ENCODE data around the gene LURAP1L. TPM values are rescaled to one million over a fixed set of nuclear protein-coding genes. Genes with fewer than 3 reads are reported as not detected.

The LURAP1L gene, protein sequence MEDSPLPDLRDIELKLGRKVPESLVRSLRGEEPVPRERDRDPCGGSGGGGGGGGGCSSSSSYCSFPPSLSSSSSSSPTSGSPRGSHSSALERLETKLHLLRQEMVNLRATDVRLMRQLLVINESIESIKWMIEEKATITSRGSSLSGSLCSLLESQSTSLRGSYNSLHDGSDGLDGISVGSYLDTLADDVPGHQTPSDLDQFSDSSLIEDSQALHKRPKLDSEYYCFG
- not detected for total RNA-seq

DNA sequence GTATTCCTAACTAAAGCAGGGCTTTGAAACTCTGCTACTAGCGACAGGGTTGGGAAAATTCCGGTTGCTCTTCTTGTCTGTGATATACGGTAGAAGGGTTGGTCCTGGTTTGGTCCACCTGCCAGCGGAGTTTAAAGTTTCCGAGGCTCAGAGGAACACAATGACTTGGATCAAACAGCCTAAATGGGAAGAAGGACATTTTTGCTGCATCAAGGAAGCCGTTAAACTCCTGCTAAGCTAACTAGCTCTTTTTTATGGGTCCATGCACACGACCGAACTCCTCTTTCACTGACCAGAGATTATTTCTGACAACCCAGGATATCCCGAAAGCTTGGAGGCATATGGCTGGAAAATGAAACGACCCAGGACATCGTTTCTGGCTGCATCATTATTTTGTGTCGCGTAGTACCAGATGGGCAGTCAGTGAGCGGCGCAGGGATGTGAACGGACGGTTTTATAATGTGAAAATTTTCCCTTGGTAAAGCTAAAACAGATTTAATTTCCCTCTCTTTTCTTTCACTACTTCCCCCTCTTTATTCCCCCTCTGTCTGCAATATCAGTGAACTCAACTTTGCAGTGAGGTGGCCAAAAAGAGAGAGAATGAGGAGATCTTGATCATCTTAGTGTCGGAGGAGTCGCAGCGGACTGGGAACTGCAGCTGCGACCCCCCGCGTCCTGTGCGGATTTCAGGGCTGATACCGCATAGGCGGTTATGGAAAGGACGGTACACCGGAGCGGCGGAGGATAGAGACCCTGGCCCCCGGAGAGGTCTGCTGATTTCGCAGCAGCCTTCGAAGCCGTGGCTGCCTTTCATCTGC is at the start of gene LURAP1L:
Gene LURAP1L (plus strand): TSS at position 160 of the 818 bp plus-strand sequence. CDS start 696 bp downstream, outside the sequence.
- no peaks in the 10 kb centered on the region for H3K36me3 Mint-ChIP-seq (ENCODE audit: low read depth)
- H3K4me1 Mint-ChIP-seq: no peaks in the 10 kb centered on the region
- ATAC-seq (replicated peaks): no peak
- H3K9me3 Mint-ChIP-seq: peaks cover 4% of the 10 kb centered on the region
- peaks cover 14% of the 10 kb centered on the region for H3K27me3 Mint-ChIP-seq
- no peak within 1 kb of the TSS for H3K4me3 Mint-ChIP-seq
- H3K27ac Mint-ChIP-seq: no peak within 1 kb of the TSS

DNA sequence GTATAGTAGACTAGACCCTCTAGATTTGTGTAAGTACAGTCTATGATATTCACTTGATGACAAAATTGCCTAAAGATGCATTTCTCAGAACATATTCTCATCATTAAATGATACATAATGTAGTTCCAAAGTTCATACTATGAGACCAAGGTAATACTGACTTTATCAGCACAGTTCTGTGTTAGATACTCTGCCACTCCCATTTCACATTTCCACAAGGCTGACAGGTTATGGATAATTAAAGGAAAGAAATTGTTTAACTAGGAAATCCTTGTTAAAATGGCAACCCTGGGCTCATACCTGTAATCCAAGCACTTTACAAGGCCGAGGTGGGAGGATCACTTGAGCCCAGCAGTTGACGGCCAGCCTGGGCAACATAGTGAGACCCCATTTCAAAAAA is 48.0 kb upstream of the LURAP1L start:
- no peaks in the 10 kb centered on the region for H3K27me3 Mint-ChIP-seq

DNA sequence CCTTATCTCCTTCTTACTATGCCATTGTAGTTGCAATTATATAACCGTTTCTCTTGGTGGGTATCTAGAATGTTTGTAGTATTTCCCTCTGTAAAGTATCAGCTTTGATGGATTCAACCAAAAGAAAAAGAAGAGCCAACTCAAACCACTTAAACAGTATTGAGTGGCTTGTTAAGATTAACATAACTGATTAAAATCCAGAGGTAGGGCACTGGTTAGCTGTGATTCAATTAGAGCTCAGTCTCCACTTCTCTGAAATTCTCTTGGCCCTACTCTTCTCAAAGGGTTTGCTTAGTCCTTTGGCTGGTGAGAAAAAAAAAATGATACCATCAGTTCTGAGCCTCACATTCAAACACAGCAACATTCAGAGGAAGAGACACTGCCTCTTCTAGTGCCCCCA is 44.6 kb upstream of the LURAP1L start:
- Mint-ChIP-seq H3K27me3 (no peaks in the 10 kb centered on the region), H3K4me3 (no peak overlapping the region), H3K36me3 (ENCODE audit: low read depth) (no peaks in the 10 kb centered on the region), H3K4me1 (no peaks in the 10 kb centered on the region), H3K9me3 (peaks cover 17% of the 10 kb centered on the region), H3K27ac (no peak overlapping the region)
- ATAC-seq (replicated peaks): no peak

More for the DNA sequence above, 48.0 kb upstream of the LURAP1L start:
- peaks cover 28% of the 10 kb centered on the region for H3K9me3 Mint-ChIP-seq
- H3K36me3 Mint-ChIP-seq (ENCODE audit: low read depth): no peaks in the 10 kb centered on the region
- no peak overlapping the region for H3K27ac Mint-ChIP-seq
- H3K4me3 Mint-ChIP-seq: no peak overlapping the region
- no peak for ATAC-seq (replicated peaks)
- H3K4me1 Mint-ChIP-seq: no peaks in the 10 kb centered on the region

DNA sequence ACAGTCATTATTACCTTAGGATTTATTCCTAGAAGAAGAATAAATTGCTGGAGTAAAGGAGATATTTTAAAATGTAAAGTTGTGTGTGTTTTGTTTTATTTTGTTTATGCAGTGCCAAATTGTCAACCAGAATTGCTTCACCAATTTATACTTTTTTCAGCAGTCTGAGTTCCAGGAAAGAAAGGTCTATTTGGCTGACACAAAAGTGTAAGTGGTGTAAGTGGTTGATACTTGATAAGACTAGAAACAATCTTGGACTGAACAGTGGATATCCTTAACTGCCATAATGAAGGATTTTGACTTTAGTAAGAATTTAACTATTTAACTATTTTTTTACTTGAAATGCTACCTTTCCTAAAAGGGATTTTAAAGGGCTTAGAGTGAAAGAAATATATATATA is 43.9 kb upstream of the LURAP1L start:
- Mint-ChIP-seq H3K4me1 (no peaks in the 10 kb centered on the region), H3K9me3 (peaks cover 17% of the 10 kb centered on the region), H3K27ac (no peak overlapping the region), H3K4me3 (no peak overlapping the region), H3K27me3 (no peaks in the 10 kb centered on the region), H3K36me3 (ENCODE audit: low read depth) (no peaks in the 10 kb centered on the region)
- ATAC-seq (replicated peaks): no peak

DNA sequence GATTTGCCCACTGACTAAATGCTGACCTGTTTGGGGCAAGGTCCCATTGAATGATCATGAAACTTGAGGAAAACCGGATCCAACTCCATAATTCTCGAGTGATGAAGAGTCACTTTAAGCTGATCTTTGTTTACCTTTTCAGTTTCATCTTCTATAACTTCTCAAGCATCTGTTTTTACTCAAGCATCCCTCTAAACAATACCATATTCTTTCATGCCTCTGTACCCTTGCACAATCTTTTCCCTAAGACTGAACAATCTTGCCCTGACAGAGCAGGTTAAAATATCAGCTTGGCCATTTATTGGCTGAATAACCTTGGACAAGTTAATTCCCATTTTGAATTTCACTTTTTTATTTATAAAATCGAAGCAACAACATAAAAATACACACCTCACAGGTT is 41.8 kb upstream of the LURAP1L start:
- Mint-ChIP-seq H3K27me3 (no peaks in the 10 kb centered on the region), H3K4me1 (no peaks in the 10 kb centered on the region), H3K4me3 (no peak overlapping the region), H3K27ac (no peak overlapping the region), H3K9me3 (peaks cover 17% of the 10 kb centered on the region), H3K36me3 (ENCODE audit: low read depth) (no peaks in the 10 kb centered on the region)
- ATAC-seq (replicated peaks): no peak

DNA sequence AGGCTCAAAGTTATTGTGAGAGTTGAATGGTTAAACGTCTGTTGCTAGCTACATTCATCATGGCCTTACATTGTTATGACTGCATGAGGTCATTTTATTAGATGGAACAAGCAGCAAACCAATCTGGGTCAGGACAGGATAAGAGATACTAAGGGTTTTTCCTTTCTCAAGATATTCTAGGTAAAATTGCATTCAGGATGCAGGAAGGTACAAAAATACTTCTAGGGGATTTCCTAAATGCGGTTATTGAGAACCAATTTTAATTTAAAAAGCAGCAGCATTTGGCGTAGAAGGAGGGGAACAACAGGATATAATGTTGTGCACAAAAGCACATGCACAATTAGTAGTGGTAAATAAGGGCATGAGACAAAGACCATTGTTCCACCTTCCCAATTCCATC is 39.2 kb upstream of the LURAP1L start:
- no peak for ATAC-seq (replicated peaks)
- Mint-ChIP-seq H3K4me1 (no peaks in the 10 kb centered on the region), H3K27me3 (no peaks in the 10 kb centered on the region)

DNA sequence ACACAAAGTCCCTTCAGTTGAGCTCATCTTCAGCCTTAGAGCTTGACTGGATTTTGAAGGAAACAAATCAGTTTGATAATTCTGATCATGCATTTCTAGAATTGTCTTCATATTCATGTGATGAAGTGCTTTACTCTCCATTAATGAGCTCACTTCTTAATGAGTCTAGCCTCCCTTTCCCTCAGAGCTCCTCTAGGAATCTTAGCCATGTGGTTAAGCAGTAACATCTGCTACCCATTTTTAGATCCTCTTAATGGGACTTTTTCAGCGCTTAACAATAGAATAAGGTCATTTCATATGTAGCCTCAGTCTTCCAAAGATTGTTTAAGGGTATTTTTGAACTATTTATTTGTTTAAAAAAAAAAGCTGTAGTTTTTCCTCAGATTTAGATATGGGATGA is 36.9 kb upstream of the LURAP1L start:
- H3K9me3 Mint-ChIP-seq: peaks cover 23% of the 10 kb centered on the region
- H3K27ac Mint-ChIP-seq: no peak overlapping the region
- H3K27me3 Mint-ChIP-seq: no peaks in the 10 kb centered on the region
- H3K4me3 Mint-ChIP-seq: no peak overlapping the region
- H3K4me1 Mint-ChIP-seq: no peaks in the 10 kb centered on the region
- no peak for ATAC-seq (replicated peaks)
- no peaks in the 10 kb centered on the region for H3K36me3 Mint-ChIP-seq (ENCODE audit: low read depth)

More for the DNA sequence above, 39.2 kb upstream of the LURAP1L start:
- Mint-ChIP-seq H3K27ac (no peak overlapping the region), H3K36me3 (ENCODE audit: low read depth) (no peaks in the 10 kb centered on the region), H3K4me3 (no peak overlapping the region), H3K9me3 (peaks cover 21% of the 10 kb centered on the region)

DNA sequence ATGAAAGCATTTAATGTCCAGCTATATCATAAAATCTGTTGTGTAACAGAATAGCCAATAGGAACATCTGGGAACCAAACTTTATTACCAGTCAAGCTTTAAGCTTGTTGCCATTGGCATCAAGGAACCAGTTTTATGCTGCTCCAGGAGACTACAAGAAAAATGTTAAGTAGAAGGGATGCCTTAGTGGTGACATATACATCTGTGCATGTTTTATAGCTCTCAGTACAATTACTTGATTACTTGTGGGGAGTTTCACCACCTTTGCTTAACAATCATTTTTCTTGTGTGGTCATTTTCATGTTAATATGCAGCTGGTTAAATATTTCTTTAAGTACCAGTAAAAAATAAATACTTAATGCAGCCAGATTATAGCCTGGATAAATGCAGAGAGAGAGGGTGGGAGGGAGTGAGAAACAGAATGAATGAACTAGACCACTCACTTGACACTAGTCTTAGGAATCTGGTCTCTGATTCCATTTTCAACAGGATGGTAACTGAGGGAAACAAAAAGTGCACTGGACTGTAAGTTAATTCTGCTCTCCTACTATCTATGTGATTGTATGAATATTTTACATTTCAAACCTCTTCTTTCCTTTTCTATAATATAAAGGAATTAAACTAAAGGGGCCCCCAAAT is 35.7 kb upstream of the LURAP1L start:
- H3K36me3 Mint-ChIP-seq (ENCODE audit: low read depth): no peaks in the 10 kb centered on the region
- H3K27me3 Mint-ChIP-seq: no peaks in the 10 kb centered on the region
- no peak overlapping the region for H3K27ac Mint-ChIP-seq
- H3K4me3 Mint-ChIP-seq: no peak overlapping the region
- H3K9me3 Mint-ChIP-seq: peaks cover 18% of the 10 kb centered on the region
- H3K4me1 Mint-ChIP-seq: no peaks in the 10 kb centered on the region
- ATAC-seq (replicated peaks): no peak

DNA sequence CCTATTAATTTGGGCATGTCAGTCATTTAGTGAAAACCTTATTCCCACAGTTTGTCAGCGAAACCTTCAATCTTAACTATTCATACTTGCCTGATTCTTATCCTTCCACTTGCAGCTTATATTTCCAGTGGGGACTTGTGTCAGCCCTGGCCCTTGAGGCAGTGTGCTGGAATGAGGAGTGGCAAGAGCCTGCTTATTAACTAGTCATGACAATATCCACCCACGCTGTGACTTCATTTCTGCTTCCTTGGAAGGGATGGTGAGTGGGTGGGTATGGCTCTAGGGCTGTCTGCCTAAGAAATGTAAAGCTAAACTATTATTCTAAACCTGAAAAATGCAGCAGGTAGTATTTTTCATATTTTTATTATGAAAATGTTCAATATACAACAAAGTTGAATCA is 34.0 kb upstream of the LURAP1L start:
- ATAC-seq (replicated peaks): no peak
- H3K4me1 Mint-ChIP-seq: no peaks in the 10 kb centered on the region
- H3K9me3 Mint-ChIP-seq: peaks cover 20% of the 10 kb centered on the region
- H3K27me3 Mint-ChIP-seq: no peaks in the 10 kb centered on the region
- H3K27ac Mint-ChIP-seq: no peak overlapping the region
- H3K4me3 Mint-ChIP-seq: no peak overlapping the region
- H3K36me3 Mint-ChIP-seq (ENCODE audit: low read depth): no peaks in the 10 kb centered on the region

DNA sequence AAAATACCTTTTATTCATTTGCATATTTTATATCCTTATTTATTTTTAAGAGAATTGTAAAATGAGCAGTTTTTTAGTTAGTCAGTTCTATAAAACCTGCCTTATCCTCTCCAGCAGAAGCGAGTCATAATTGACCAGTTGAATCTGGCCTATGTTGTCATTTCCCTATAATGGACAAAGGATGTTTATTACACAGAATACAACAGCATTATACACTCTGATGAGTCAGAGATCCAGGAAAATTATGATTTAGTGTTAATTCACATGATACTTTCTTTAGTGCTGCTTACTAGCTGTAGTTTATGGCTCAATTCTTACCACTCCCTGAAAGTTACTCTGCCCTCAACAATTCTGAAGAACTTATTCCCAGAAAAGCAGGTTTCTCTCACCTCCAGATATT is 26.8 kb upstream of the LURAP1L start:
- Mint-ChIP-seq H3K4me1 (no peaks in the 10 kb centered on the region), H3K27me3 (no peaks in the 10 kb centered on the region), H3K4me3 (no peak overlapping the region), H3K36me3 (ENCODE audit: low read depth) (no peaks in the 10 kb centered on the region), H3K9me3 (peaks cover 23% of the 10 kb centered on the region), H3K27ac (no peak overlapping the region)
- ATAC-seq (replicated peaks): no peak

DNA sequence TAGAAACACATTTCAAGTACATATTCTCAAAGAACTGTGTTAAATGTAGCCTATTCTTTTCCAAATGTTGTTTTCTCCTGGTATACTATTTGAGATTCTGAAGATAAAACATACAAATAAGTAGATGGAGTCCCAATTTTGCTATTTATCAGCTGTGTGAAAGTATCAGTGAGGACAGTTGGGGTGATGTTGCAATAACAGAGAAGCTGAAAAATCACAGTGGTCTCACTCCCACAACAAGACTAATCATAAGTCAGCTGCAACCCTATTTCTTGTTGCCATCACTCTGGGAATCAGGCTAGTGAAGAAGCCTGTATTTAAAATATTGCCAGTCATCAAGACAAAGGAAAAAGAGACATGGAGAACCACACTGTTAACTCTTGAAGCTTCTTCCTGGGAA is 25.9 kb upstream of the LURAP1L start:
- H3K4me3 Mint-ChIP-seq: no peak overlapping the region
- no peaks in the 10 kb centered on the region for H3K4me1 Mint-ChIP-seq
- ATAC-seq (replicated peaks): no peak
- H3K27me3 Mint-ChIP-seq: no peaks in the 10 kb centered on the region
- H3K9me3 Mint-ChIP-seq: peaks cover 25% of the 10 kb centered on the region
- no peaks in the 10 kb centered on the region for H3K36me3 Mint-ChIP-seq (ENCODE audit: low read depth)
- no peak overlapping the region for H3K27ac Mint-ChIP-seq

DNA sequence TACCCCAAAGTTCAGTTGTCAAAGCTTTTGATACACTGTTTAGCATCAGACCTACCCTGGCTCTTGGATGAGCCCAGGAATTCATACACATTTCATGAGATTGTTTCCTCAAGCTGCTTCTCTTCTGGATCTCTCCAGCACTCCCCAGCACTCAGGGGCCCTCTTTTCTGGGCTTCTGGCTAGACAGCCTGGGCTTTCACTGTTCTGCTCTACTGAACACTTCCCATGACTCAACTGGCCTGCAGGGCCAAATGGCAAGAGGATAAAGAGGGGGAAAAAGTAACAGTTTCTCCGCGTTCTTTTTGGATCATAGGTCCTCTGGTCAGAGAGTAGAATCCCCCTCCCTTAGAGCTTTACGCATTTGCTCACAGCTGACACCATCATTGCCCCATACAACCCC is 20.9 kb upstream of the LURAP1L start:
- H3K36me3 Mint-ChIP-seq (ENCODE audit: low read depth): no peaks in the 10 kb centered on the region
- no peaks in the 10 kb centered on the region for H3K27me3 Mint-ChIP-seq
- no peaks in the 10 kb centered on the region for H3K4me1 Mint-ChIP-seq
- no peak for ATAC-seq (replicated peaks)
- peaks cover 9% of the 10 kb centered on the region for H3K9me3 Mint-ChIP-seq
- no peak overlapping the region for H3K27ac Mint-ChIP-seq
- no peak overlapping the region for H3K4me3 Mint-ChIP-seq

DNA sequence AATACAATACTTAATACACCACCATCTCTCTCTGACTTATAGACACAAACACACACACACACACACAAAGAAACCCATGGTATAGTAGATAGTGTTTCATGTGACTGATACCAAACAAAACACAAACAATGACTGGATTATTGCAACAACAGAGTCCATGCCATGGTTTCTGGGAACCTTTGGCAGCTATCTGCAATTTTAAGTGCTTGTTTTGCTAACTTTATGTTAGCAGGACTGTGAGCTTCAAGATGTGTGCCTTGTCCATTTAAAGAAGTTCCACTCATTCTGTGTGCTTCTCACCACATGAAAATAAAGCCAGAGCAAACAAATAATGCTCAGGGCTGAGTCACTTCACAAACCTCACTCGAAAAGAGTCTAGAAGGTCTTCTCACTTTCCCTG is 15.1 kb upstream of the LURAP1L start:
- no peak overlapping the region for H3K4me3 Mint-ChIP-seq
- no peaks in the 10 kb centered on the region for H3K36me3 Mint-ChIP-seq (ENCODE audit: low read depth)
- H3K9me3 Mint-ChIP-seq: peaks cover 13% of the 10 kb centered on the region
- no peaks in the 10 kb centered on the region for H3K4me1 Mint-ChIP-seq
- no peak overlapping the region for H3K27ac Mint-ChIP-seq
- no peaks in the 10 kb centered on the region for H3K27me3 Mint-ChIP-seq
- ATAC-seq (replicated peaks): no peak

DNA sequence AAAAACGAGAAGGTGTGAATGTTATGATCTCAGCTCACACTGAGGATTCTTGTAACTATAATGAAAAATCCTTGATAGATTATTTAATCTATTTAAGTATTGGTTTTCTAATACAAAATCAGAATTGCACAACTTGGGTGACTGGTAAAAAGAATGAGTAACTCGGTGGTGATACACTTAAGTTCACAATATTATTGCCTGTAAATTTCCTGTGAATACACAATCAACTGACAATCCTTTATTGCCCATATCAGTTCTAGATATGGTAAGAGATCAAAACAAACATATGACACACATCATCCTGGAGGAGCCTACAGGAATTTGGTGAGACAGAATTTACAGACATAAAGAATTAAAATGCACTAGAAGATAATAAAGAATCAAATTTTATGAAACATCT is 14.1 kb upstream of the LURAP1L start:
- H3K36me3 Mint-ChIP-seq (ENCODE audit: low read depth): no peaks in the 10 kb centered on the region
- H3K4me3 Mint-ChIP-seq: no peak overlapping the region
- H3K27me3 Mint-ChIP-seq: no peaks in the 10 kb centered on the region
- no peak for ATAC-seq (replicated peaks)
- peaks cover 18% of the 10 kb centered on the region for H3K9me3 Mint-ChIP-seq
- no peak overlapping the region for H3K27ac Mint-ChIP-seq
- H3K4me1 Mint-ChIP-seq: no peaks in the 10 kb centered on the region

DNA sequence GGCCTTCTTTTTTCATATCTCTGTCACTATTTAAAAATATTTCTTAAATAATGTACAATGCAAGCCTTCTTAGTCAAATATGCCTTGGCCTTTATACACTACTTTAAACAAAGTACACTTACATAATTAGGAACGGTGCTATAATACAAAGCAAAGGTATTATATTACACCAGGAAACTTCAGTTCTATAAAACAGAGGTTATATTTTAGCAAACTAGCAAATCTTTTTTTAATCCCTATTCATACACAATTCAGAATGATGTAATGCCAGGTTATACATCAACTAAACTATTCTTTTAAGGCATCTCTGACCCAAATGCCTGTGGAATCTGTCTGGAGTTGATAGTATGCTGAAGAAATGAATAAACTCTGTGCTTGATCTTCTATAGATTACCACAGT is 10.7 kb upstream of the LURAP1L start:
- Mint-ChIP-seq H3K9me3 (peaks cover 18% of the 10 kb centered on the region), H3K27ac (no peak overlapping the region), H3K4me1 (no peaks in the 10 kb centered on the region), H3K27me3 (no peaks in the 10 kb centered on the region), H3K36me3 (ENCODE audit: low read depth) (no peaks in the 10 kb centered on the region), H3K4me3 (no peak overlapping the region)
- no peak for ATAC-seq (replicated peaks)

Measured in activated T-helper 17 cell treated with anti-CD3 and anti-CD28 coated beads, Interleukin-2, amount 50 U/mL, for 72 hours (primary cell).